ENCODE data around the gene ZCWPW1. TPM values are rescaled to one million over a fixed set of nuclear protein-coding genes. Genes with fewer than 3 reads are reported as not detected.
"Not testable (repeated sequence)": the region's sequence is repeated elsewhere in the genome, so short reads cannot be mapped to it uniquely, and the experiment has no call there.

The ZCWPW1 gene
- total RNA-seq, 1 experiment from 2014 or later: 4.2 TPM

DNA sequence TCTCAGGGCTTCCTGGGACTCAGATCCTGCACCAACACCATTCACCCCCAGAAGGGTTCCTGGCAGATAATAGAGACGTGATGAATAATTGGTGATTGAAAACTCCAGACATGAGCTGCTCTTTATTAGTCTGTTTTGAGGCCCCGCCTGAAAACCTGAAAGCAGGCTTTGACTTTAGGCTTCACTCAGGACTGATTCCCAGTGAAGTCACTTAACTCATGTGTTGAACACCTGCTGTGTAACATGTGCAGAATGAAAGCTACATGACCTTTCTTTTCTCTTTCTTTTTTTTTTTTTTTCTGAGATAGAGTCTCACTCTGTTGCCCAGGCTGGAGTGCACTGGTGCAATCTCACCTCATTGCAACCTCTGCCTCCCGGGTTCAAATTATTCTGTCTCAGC is 26.7 kb upstream of the ZCWPW1 start:
- DNase-seq (ENCODE audit: low read depth): no peak

DNA sequence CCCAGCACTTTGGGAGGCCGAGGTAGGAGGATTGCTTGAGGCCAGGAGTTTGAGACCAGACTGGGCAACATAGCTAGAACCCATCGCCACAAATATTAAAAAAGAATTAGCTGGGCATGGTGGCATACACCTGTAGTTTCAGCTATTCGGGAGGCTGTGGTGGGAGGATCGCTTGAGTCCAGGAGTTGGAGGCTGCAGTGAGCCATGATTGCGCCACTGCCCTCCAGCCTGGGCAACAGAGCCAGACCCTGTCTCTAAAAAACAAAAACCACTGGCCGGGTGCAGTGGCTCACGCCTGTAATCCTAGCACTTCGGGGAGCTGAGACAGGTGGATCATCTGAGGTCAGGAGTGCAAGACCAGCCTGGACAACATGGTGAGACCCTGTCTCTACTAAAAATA is 25.4 kb upstream of the ZCWPW1 start:
- DNase-seq (ENCODE audit: low read depth): not testable (repeated sequence)

DNA sequence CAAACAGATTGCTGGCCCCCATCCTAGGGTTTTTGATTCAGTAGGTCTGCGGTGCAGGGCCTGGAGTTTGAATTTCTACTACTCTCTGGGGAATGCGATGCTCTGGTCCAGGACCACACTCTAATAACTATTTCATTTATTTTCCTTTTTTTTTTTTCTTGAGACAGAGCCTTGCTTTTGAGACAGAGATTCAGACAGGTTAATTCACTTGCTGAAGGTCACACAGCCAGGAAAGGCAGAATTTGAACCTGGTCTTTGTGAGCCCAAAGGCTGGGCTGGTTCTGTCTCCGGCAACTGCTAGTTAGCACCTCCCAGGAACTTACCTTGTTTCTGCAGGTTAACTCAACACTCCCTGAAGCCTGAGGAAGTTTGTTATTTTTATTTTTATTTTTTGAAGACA is 24.0 kb upstream of the ZCWPW1 start:
- DNase-seq (ENCODE audit: low read depth): no peak

DNA sequence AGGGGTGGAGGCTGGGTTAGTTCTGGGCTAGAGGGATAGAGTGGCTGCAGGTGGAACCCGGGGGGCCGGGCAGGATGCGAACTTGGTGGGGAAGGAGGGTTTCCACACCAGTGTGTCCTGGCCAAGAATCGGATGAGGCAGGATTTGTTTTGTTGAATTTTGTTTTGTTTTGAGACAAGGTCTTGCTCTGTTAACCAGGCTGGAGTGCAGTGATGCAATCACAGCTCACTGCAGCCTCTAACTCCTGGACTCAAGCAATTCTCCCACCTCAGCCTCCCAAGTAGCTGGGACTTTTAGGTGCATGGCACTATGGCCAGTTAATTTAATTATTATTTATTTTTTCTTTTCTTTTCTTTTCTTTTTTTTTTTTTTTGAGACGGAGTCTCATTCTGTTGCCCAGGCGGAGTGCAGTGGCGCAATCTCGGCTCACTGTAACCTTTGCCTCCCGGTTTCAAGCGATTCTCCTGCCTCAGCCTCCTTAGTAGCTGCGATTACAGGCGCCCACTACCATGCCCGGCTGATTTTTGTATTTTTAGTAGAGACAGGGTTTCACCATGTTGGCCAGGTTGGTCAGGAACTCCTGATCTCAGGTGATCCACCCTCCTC is 20.8 kb upstream of the ZCWPW1 start:
- DNase-seq (ENCODE audit: low read depth): no peak

DNA sequence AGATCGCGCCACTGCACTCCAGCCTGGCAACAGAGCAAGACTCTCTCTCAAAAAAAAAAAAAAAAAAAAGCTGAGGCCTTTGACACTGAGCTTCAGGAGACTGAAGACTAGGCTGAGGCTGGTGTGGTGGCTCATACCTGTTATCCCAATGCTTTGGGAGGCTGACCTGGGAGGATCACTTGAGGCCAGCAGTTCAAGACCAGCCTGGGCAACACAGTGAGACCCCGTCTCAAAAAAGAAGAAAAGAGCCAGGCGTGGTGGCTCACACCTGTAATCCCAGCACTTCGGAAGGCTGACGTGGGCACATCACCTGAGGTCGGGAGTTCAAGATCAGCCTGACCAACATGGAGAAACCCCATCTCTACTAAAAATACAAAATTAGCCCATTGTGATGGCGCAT is 18.9 kb upstream of the ZCWPW1 start:
- not testable (repeated sequence) for DNase-seq (ENCODE audit: low read depth)

DNA sequence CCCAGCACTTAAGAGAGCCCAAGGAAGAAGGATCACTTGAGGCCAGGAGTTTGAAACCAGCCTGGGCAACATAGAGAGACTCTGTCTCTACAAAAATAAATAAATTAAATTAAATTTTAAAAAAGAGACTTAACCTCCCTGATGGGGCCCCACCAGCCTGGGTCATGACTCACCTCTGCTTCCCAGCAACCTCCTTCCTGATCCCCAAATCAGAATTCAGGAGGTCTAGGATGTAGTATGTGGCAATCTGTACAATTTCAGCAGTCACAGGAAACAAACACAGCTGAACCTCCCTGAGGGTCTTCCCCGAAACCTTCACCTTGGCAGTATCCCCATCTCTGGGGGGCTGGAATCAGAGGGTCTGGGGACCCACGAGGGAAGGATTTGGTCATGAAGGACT is 17.5 kb upstream of the ZCWPW1 start:
- DNase-seq (ENCODE audit: low read depth): peak; percentile 68

DNA sequence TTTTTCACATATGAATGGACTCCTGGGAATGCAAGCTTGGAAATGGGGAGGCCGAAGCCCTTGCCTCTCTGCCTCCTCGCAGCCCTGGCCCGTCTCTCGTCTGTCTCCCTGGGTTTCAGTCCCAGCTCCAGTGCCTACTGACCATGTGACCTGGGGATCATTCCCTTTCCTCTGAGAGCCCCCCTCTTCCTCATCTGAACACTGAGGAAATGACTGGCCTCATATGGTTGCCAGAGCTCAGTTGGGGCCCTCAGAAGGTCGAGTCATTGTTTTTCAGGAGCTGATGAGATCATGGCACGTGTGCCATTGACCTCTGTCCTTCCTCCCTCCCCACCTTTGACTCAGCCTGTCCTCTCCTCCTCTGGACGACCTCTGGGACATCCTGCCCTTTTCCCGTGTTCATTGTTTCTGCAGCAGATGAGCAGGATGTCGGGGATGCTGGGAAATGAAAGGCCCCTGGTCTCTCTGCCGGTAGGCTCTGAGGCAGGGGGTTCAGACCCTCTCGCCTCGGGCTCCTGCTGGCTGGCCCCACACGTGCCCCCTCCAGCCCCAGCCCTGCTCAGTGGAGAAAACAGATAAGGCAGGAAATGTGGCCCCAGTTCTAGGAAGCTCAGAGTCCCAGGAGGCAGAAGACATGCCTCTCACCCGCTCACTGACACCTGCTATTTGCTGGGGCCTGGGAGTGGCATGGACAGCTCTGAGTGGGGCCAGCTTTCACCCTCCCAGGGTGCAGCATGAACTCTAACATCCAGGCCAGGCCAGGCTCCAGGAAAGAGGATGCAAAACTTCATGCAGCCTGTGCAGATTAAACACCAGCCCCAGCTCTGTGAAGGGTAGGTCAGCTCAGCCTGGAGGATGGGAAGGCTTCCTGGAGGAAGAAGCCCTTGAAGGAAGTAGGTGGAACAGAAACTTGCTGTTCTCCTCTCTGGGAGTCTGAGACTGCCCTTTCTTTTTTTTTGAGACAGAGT is 16.1 kb upstream of the ZCWPW1 start:
- peak; percentile 86 for DNase-seq (ENCODE audit: low read depth)

DNA sequence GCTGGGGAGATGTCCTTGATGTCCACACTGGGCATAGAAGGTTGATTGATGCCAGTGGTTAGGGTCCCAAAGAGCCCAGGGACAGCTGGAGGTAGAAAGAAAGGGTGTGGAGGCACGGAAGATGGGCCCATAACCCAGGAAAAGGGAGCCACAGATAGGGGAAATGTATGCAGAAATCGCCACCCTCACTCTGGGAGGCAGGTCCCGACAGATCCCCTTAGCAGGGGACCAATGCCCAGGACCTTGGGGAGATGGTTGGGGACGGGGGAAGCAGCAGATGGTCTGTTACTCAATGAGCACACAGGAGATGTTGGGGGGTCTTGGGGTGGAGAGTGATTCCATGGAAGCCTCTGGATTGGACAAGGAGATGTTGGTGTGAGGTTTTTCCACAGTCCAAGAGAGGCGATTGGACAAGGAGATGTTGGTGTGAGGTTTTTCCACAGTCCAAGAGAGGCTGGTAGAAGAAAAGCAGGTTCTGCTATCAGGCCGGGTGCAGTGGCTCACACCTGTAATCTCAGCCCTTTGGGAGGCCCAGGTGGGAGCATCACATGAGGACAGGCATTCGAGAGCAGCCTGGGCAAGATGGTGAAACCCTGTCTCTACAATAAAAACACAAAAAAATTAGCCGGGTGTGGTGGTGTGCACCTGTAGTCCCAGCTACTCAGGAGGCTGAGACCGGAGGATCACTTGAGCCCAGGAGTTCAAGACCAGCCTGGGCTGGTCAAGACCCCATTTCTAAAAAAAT is 14.8 kb upstream of the ZCWPW1 start:
- DNase-seq (ENCODE audit: low read depth): no peak

DNA sequence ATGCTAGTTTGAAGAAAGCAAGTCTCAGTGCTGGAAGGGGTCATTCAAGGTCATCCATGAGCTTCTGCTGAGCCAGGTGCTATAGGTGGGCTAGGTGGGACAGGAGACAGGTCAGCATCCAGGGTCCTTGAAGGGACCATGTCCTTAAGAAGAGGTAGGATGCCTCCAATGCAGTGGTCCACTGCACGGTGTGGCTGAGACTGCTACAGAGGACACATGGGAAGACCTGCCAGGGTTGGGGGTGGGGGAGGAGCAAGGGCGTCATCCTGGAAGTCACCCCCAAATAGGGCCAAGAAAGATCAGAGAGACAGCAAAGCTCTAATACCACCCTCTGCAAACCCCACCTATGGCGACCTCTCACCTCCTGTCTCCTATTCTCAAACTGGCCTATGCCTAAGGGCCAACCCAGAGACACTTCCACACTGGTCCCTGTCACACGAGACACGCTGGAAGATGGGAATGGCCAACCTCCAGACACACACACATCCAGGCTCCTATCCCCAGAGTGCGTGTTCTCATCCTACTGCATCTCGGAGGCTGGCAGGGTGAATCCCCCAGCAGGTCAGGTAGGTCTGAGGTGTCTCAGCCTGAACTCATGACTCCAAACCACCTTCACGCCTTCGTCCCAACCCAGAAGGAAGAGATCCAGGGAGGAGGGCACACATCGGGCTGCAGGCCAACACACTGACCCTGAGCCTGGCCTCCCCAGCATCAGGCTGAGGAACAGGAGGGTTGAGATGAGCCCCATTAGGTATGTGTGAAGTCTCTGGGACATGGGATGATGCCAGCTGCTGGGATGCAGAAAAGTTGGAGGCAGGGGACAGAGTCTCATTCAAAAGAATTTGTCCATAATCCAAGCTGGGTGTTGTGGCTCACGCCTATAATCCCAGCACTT is 13.4 kb upstream of the ZCWPW1 start:
- no peak for DNase-seq (ENCODE audit: low read depth)

DNA sequence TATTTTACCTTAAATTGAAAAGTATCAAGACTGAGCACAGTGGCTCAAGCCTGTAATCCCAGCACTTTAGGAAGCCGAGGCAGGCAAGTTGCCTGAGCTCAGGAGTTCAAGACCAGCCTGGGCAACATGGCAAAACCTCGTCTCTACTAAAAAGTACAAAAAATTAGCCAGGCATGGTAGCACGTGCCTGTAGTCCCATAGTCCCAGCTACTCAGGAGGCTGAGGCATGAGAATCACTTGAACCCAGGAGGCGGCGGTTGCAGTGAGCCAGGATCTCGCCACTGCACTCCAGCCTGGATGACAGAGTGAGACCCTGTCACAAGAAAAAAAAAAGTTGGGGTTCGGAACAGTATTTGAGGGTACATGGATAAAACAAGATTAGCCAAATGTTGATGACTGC is 10.7 kb upstream of the ZCWPW1 start:
- DNase-seq (ENCODE audit: low read depth): not testable (repeated sequence)

DNA sequence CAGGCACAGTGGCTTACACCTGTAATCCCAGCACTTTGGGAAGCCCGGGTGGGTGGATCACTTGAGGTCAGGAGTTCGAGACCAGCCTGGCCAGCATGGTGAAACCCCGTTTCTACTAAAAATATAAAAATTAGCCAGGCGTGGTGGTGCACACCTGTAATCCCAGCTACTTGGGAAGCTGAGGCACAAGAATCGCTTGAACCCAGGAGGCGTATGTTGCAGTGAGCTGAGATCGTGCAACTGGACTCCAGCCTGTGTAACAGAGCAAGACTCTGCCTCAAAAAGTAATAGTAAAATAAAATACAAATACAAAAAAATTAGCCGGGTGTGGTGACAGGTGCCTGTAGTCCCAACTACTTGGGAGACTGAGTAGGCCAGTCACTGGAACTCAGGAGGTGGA is 10.2 kb upstream of the ZCWPW1 start:
- not testable (repeated sequence) for DNase-seq (ENCODE audit: low read depth)

DNA sequence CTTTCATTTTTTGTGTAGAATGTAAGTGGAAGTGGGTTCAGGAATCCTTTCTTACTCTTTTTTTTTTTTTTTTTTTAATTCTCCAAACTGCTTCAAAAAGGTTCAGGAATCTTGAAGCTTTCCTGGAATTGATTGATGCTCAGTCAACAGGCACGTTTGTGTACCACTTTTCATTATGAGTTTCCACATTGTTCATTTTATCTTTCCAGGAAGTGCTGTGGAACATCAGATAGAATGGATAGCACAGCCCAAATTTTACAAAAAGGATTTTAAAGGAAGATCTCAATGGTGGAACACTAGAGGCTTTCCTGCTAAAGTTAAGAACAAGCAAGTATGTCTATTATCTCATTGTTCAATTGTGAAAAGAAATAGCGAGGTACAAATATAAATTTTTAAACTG is 9.7 kb upstream of the ZCWPW1 start:
- DNase-seq (ENCODE audit: low read depth): no peak

DNA sequence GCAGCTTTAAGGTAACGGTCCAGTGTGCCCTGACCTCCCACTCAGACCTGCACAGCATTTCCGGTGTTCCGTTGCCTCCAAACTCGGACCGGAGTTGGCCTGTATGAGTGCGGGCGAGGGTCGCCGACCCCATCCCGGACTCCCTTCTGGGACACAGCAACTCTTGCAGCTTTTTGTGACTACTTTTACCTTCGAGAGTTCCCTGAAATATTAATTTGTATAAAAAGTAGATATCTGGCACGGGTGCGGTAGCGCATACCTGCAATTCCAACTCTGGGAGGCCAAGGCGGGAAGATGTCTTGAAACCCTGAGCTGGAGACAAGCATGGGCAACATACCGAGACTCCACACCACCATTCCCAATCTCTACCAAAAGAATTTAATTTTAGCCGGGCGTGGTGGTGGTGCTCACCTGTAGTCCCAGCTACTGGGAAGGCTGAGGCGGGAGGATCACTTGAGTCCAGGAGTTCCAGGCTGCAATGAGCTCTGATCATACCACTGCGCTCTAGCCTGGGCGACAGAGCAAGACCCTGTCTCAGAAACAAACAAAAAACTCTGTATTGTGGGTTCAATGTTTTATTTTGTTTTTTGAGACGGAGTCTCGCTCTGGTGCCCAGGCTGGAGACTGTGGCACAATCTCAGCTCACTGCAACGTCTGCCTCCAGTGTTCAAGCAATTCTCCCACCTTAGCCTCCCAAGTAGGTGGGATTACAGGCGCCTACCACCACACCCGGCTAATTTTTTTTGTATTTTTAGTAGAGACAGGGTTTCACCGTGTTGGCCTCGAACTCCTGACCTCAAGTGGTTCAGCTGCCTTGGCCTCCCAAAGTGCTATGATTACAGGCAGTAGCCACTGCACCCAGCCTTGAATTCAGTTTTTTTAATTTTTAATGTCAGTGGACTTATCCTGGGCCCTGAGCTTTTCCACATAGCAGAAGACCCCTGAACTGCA is 8.9 kb upstream of the ZCWPW1 start:
- DNase-seq (ENCODE audit: low read depth): no peak

DNA sequence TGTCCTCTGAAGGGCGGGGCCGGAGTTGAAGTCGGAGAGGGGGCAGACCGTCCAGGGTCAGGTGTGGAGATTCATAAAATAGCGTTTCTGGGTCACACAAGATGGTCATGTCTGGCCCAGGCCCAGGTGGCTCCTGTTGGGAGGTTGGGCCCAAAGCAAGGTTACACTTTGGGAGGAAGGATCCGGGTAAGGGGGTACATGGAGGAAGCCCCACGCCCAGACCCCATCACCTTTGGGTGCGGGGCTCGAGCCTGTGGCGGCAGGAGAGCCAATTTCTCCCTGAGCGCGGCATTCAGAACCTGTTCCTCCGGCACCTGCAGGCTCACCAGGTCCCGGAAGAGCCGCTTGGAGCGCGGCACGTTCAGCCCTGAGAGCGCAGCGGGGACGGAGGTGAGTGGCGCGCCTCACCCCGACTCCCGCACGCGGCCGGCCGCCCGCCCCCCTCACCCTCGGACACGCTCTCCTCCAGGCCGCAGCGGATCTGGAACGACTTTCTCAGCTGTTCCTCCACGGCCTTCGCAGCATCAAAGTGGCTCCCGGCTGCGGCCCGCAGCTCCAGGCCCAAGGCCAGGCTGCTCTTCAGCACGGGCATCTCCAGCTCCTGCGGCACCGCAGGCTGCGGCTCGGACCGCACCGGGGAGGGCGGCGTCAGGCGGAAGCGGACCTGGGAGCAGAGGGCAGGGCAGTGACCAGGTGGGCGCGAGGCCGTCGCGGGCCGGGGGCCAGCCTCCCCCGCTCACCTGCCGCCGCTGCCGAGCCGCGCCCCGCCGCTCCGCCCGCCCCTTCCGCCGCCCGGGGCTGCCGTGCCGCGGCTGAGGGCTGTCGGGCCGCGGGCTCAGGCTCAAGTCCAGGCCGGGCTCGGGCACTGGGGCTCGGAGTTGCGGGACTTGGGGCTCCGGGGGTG is 7.2 kb upstream of the ZCWPW1 start:
- DNase-seq (ENCODE audit: low read depth): peak; percentile 39

DNA sequence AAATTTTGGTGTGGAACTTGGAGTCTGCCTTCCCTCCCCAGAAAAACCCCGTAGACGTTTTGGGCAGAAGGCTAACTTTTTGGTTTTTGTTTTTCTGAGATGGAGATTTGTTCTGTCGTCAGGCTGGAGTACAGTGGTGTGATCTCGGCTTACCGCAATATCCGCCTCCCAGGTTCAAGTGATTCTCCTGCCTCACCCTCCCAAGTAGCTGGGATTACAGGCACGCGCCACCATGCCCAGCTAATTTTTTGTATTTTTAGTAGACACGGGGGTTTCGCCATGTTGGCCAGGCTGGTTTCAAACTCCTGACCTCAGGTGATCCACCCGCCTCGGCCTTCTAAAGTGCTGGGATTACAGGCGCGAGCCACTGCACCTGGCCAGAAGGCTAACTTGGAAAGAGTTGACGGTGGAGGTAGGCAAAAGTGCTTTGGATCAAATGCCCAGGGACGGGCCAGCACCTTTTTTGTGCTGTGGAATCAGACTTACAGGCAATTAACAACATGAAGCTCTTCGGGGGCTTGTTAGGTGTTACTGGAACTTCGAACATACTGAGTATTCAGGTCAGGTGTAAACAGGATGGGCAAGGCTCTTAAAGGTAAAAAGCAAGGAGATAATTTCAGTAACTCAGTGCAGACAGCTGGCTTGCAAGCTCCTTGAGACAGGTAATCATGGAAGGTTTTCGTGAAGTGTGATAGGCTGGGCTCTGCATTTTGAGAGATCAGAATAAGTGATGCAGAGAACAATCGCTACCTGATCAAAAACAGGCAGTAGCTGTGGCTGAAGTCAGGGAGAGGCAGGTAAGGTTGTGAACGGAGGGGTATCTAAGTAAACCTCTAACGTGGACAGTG is 6.0 kb upstream of the ZCWPW1 start:
- no peak for DNase-seq (ENCODE audit: low read depth)

DNA sequence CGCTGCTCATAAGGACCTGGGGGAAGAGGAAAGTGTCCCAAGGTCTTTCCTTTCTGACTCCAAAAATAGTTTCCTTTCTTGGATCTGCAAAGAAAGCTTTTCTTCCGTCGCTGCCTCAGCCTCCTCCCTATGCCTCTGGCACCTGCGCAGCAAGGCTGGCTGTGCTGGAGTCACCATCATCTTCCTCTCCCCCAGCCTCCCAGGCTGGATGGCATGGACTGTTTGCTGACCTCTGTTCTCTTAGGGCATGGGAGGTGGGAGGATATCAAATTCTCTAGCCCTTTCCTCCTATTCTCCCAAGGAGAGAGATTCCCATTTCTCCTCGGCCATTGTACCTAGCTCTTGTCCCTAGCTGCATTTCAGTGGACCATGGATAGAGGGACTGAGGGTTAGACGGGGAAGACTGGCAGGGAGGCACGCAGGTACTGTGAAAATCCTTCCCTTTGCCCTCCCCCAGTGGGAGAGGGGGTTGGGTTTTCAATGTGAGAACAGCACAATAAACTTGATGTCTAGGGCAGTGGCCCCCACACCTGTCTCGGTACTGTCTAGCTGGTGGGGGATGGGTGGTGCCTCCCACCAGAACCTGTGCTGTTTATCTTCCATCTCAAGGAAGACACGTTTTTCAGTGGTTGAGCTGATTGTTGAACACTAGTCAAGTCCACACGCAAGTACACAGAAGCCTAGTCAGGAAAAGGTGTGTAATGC is 5.2 kb upstream of the ZCWPW1 start:
- DNase-seq (ENCODE audit: low read depth): no peak

DNA sequence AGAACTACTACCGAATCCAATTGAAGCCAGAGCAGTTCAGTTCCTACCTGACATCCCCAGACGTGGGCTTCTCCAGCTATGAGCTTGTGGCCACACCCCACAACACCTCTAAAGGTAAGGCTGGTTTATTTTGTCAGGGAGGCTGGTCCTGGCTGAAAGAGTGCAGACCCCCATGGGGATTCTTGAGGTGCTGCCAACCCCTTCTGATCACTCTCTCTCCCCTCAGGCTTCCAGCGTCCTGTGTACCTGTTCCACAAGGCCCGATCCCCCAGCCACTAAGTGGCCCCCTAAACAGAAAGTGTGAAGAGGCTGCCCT is 4.7 kb upstream of the ZCWPW1 start:
- DNase-seq (ENCODE audit: low read depth): no peak
